ENCODE data around the gene EPN1.

DNA sequence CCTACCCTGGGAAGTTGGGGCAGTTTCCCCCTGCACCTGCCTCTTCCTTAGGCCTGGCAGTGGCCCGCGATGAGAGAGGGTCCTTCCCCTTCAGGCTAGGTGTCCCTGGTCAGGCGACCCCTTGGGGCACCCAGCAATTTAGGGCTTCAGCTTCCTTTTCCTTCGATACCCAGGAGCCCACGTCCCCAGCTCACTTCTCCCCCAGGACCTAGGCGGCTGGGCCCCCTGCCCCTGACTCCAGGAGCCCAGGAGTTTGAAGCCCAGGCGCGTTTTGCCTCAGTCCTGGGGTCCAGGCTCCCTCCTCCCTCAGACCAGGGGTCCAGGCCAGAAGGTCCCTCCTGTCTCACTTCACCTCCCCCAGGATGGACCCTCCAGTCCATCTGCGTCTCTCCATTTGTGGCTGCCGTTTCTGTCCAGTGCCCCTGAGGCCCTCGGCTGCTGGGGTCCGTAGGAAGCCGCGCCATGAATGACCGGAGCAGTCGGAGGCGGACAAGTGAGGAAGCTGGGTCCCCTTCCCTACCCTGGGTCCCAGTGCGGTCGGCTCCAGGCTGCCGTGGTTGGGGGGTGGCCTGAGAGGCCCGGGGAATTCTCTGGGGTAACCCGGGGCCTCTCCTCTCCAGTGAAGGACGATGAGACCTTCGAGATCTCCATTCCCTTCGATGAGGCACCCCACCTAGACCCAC lies 26.3 kb upstream of the EPN1 start:
- TF ChIP-seq CTCF (conservative IDR thresholded peaks at IDR 0.05 in 1 of 2, IDR thresholded peaks at IDR 0.05 in 1 of 2; ENCODE audit: low read depth in 1 of 2, low read length in 2 of 2) (no peak), EZH2 (IDR thresholded peaks at IDR 0.05; ENCODE audit: low read length, missing control alignments) (no peak)

Data from fibroblast of lung (primary cell).